HG03442 (cell line): ENCODE data around the gene NXN.
"Not testable (repeated sequence)": the region's sequence is repeated elsewhere in the genome, so short reads cannot be mapped to it uniquely, and the experiment has no call there.

Experiments used
- ATAC-seq: cut with Tn5 transposase; IDR thresholded peaks from one replicate; pipeline ENCODE4 v1.9.1; 2021; ENCODE audit warnings: mild to moderate bottlenecking, moderate library complexity; ENCODE audit not compliant: unreplicated experiment

NXN gene

DNA sequence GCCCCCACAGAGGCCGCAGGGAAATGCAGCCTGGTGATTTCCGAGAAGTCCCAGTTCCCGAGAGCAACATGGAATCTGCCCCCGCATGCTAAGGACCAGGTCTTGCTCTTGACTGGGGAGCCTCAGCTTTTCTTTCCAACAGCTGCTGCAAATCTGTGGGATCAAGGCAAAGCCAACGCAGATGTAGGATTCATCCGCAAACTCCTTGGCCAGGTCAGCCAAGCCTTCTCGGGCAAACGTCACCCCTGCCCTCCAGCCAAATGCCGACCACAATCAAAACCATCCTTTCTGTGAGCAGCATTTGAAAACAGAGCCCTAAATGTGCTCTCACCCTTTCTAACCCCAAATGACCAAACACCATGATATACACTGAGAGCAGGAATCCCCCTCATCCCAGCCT is 143.4 kb downstream of the NXN start:
- no peak for ATAC-seq

DNA sequence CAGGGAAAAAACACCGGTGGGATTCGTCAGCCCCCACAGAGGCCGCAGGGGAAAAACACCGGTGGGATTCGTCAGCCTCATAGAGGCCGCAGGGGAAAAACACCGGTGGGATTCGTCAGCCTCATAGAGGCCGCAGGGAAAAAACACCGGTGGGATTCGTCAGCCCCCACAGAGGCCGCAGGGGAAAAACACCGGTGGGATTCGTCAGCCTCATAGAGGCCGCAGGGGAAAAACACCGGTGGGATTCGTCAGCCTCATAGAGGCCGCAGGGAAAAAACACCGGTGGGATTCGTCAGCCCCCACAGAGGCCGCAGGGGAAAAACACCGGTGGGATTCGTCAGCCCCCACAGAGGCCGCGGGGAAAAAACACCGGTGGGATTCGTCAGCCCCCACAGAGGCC is 143.9 kb downstream of the NXN start:
- ATAC-seq = not testable (repeated sequence)

DNA sequence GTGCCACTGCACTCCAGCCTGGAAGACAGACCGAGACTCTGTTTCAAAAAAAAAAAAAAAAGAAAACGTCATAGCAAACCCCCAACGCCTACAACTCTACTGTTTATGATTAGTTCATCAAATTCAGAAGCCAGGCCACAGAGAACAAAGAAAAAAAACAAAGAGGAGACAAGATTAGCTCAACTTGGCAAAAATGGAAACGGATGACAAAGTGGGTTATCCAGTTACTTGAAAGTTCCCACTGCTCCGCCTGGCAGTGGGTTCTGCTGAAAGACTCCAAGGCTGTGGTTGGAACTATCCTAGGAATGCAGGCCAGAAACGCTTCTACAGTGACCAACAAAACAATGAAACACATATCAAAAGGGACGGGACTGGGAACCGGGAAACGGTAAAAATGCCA is 144.3 kb downstream of the NXN start:
- ATAC-seq = no peak

DNA sequence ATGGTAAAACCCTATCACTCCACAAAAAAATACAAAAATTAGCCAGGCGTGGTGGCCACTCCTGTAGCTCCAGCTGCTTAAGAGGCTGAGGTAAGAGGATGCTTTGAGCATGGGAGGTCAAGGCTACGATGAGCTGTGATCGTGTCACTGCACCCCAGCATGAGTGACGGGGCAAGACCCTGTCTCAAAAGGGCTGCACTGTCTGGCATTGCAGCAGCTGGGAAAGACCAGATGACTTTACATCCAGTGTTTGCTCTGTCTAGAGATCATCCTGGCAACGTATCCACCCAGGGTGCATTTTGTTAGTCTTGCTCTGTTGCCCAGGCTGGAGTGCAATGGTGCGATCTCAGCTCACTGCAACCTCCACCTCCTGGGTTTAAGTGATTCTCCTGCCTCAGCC is 145.4 kb downstream of the NXN start:
- ATAC-seq = no peak

DNA sequence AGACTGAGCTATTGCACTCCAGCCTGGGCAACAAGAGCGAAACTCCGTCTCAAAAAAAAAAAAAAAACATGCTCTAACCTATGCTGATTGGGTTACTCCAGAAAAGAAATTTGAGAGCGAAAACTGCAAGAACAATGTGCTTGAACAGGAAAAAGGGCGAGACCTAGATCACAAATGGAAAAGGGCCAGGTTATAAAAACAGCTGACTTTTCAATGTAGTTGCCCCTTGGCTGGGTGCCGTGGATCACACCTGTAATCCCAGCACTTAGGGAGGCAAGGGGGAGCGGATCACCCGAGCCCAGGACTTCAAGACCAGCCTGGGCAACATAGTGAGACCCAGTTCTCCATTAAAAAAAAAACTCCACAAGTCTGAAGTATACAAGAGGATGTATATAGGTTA is 148.6 kb downstream of the NXN start:
- no peak for ATAC-seq

DNA sequence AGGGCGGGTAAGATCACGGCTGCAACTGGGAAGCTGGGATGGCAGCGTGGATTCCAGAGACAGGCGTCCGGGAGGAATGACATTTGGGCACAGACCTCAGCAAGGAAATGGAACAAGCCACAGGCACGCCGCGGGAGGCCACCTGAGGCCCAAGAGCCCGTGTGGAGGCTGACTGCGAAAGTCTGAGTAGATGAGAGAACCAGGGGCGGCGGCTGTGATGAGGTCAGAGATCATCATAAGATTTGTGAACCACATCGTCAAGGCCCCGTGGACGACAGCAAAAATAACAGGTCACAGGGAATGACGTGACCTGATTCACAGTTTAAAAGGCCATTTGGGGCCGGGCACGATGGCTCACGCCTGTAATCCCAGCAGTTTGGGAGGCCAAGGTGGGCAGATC is 149.2 kb downstream of the NXN start:
- ATAC-seq = no peak

DNA sequence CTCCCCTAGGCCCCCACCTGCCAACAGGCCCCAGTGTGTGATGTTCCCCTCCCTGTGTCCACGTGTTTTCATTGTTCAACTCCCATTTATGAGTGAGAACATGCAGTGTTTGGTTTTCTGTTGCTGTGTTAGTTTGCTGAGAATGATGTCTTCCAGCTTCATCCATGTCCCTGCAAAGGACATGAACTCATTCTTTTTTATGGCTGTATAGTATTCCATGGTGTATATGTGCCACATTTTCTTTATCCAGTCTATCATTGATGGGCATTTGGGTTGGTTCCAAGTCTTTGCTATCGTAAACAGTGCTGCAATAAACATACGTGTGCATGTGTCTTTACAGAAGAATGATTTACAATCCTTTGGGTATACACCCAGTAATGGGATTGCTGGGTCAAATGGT is 150.0 kb downstream of the NXN start:
- ATAC-seq = not testable (repeated sequence)

DNA sequence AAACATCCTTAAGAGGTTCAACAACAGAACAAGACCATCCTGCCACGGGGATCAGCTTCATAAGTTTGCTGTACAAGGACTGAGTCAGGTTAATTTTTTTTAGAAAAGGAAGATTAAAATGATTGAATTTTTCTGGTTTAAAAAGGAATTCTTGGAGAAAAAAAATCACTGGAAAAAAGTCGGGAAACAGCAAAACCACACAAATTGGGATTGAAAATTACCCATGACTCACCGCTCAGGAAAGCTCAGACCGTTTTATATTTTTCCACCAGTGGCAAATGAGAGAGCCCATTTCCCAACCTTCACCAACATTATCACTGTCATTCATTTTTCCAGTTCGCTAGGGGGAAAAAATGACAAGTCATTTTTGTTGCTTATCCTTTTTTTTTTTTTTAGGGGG is 150.8 kb downstream of the NXN start:
- ATAC-seq = no peak

DNA sequence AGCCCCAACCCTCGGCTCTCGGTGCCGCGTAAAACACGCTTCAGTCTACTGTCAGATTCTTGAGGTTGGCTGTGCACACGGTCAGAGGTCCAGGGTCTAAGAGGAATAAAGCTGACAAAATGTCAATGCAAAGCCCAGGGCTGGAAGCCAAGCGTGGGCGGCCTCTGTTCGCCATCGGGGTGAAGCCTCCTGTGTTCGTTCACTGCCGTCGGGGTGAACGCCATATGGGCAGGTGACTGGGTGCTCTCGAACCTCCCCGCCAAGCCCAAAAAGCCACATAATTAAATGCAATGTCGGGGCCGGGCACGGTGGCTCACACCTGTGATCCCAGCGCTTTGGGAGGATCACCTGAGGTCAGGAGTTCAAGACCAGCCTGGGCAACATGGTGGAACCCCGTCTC is 152.8 kb downstream of the NXN start:
- ATAC-seq = no peak

DNA sequence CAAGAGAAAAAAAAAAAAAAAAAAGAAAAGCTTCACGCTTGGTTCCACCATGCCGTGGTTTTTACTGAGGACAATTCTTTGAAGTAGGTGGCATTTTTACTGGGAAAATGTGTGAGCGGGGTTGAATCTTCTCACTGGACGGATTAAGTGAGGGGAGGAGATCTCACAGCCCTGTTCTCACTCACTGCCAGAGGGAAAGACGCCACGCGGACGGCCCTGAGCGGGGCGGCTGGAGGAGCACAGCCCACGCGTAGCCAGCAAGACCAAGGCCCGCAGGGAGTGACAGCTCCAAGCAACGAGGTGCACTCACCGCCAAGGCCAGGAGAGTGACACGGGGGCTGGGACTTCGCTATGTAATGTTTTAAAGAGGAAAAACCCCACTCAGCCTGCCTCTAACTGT is 154.4 kb downstream of the NXN start:
- no peak for ATAC-seq

DNA sequence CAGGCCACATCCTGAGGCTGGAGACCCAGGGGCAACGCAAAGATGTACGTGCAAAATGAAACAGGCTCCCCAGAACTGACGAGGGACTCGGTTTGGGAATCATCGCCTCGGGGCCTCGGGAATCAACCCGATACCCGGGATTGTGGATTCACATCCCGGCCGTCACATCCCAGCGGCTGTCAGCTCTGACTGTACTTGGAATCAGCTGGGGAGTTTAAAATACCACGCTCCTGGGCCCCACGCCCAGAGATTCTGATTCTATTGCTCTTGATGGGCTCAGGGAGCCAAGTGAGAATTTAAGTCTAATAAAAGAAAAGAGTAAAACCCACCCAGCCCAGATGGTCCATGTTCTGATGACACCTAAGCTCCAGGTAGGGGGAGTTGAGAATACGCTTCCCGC is 155.2 kb downstream of the NXN start:
- ATAC-seq = no peak

DNA sequence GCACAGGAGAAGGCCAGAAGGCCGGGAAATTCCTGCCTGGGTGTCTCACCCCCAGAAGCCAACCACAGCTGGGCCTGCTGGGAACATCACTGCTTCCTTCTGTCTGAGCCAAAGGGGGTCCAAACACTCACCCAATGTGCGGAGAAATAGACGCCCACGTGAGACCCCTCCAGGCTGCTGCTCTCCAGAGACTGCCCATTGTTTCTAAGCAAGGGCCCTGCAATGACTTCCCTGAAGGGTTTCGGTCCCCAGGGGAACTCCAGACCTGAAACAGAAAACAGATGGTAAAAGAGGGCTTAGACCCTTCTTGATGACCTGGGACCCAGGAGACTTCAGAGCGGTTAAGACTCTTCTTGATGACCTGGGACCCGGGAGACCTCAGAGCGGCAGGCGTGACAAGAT is 156.1 kb downstream of the NXN start:
- no peak for ATAC-seq

DNA sequence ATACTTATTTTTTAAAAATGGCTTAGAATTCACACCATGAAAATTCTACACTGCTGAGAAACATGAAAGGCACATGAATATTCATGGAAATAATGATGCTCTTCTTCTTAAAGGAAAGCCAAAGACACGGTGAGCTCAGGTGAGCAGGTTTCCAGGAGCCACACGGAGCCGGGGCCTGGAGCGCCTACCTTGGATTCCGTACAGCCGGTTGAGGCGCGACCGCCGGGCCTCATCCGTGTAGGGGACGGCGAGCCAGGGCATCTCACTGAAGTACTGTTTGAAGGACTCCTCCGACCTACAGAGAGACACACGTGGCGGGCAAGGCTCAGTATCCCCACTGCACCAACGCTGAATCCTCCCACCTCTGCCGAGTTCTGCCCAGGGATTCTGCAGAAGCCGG is 160.3 kb downstream of the NXN start:
- ATAC-seq = no peak

DNA sequence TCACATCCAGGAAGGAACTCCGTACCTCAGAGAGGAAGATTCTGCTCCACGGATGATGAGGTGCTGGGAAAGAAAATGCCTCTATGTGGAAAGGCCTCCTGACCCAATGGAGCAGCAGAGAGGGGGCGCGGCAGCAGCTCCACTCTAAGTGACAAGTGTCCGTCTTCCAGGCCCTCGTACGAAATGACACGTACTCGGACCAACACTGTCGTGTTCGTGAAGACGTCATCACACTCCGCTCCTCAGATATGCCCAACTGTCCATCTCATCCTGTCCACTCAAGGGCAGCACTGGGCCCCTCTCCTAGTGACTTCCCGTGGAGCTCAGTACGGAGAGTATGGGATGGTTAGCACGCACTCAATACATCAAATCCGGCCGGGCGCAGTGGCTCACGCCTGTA is 165.2 kb downstream of the NXN start:
- no peak for ATAC-seq

DNA sequence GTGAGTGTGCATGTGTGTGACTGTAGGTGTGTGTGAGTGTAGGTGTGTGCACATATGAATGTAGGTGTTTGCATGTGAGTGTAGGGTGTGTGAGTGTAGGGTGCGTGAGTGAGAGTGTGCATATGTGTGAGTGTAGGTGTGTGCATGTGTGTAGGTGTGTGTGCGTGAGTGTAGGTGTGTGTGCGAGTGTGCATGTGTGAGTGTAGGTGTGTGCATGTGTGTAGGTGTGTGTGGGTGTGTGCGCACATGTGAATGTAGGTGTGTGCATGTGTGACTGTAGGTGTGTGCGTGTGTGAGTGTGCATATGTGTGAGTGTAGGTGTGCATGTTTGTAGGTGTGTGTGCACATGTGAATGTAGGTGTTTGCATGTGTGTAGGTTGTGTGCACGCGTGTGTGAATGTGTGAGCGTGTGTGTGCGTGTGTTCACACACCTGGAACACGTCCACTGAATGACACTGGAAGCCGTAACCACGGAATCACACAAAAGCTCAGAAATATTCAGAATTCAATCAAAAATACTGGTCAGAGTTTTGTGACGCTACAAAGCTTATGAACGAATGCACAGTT is 166.9 kb downstream of the NXN start:
- no peak for ATAC-seq

DNA sequence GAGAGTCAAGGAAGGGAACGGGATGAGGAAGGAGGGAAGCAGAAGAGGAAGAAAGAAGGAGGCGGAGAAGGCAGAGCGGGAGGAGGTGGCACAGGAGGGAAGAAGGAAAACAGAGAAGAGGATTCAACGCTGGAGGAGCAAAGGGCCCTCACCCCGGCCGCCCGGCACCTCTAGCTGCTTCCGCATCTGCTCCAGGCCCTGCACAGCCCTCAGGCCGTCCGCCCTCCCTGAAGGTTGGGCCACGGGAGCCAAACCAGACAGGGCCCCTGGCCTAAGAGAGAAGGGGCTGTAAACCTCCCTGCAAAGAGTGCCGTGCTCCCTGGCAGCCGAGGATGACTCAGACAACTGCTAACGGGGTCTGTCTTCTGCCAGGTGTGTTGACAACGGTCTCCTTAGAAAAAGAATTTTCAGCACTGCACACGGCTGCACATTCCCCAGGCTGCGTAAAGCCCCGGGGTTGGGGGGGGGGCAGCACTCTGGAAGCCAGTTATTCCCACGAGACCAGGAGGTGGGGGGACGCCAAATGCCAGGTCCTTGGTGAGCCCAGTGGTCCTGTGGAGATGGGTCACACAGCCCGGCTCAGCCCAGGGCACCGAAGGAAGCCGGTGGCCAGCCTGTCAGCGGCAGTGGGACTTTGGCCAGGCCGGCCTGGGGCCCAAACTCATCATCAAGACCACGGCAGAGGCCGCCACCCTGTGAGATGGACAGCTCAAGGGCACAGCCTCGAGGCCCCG is 168.4 kb downstream of the NXN start:
- ATAC-seq = no peak

DNA sequence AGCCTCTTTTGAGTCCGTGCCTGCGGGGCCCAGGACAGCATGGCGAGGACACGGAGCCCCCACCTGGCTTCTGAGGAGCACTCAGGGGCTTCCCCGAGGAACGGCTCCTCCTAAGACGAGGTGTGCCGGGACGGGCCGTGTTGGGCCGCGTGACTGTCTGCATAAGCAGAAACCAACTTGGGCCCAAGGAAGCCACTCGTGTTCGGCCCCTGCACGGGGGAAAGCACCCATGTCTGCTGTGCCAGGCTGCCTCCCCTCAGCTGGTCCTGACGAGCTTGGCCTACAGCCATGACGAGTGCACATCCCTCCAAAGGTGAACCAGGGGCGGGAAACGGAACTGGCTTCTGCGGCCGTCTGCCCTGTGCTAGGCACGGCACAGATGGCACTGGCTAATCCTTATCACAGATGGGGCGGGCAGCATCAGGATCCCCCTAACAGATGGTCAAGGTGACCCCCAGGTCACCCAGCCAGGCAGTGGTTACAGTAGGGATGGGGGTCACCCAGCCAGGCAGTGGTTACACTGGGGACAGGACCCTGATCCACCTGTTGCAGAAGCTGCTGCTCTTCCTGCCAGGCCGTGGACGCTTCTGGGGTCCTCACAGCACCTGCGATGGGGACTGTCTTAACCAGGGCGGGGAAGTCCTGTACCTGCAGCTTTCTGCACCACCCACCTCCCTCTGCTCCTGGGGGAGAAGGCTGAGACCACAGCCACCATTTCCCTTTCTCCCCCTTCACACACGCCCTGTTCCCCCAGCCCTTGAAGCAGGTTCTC is 171.9 kb downstream of the NXN start:
- ATAC-seq = no peak

DNA sequence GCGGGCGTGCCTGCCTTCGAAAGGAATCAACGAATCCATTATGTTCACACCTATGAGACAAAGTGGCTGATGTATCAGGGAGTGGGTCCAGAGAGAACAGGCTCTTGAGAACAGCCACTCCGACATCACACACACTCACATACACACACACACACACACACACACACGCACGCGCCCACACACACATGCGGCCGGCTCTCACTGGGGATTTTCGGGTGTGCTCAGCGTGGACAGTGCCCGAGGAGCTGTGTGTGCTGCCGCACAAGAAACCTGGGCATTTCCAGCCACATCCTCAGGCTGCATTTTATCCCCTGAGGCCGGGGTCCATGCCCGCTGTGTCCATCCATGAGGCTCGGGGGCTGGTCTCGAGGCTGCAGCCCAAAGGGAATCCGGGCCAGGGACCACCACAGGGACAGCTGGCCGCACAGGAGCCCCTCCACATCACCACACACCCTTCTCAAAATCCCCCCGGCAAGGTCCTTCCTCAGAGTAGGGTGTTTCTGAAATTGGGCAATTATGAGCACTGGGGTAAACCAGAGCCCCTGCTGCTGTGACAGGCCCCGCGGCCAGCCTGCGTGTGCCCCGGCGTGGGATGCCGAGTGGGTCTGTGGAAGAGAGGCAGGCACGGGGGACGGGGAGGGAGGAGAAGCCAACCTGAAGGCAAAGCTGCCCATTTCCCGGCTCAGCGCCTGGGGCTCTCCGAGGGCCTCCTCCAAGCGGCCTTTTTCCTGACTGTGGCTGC is 172.6 kb downstream of the NXN start:
- ATAC-seq = no peak

DNA sequence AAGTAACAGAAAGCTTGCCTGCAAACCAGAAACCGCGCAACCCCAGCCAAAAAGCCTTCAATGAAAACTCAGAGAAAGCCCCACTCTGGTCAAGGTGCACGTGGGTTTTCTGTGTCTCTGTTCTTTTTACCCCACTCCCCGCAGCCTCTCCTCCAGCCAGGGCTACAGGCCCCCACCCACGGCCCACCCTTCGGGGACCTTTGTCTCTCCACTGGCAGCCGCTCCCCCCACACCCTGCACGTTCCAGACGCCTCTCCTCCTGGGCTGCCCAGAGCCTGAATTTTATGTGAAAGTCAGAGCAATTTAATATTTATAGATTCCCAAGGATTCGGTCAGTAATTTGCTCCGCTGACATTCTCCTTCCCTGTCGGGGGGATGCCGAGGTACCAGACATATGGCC is 173.2 kb downstream of the NXN start:
- ATAC-seq = no peak

DNA sequence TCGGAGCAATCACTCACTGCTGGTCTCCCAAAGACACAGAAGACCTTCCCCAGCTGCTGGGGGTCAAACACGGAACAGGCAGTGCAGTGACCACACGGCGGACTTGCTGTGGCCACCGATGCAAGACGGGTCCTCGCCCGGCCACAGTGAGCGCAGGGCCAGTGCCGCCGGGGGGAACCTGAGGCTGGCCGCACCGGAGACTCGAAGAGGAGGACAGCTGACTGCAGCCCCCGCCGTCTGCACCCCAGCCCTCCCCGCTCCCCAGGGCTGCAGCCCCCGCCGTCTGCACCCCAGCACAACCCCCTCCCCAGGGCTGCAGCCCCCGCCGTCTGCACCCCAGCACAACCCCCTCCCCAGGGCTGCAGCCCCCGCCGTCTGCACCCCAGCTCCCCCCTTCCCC is 173.7 kb downstream of the NXN start:
- not testable (repeated sequence) for ATAC-seq

DNA sequence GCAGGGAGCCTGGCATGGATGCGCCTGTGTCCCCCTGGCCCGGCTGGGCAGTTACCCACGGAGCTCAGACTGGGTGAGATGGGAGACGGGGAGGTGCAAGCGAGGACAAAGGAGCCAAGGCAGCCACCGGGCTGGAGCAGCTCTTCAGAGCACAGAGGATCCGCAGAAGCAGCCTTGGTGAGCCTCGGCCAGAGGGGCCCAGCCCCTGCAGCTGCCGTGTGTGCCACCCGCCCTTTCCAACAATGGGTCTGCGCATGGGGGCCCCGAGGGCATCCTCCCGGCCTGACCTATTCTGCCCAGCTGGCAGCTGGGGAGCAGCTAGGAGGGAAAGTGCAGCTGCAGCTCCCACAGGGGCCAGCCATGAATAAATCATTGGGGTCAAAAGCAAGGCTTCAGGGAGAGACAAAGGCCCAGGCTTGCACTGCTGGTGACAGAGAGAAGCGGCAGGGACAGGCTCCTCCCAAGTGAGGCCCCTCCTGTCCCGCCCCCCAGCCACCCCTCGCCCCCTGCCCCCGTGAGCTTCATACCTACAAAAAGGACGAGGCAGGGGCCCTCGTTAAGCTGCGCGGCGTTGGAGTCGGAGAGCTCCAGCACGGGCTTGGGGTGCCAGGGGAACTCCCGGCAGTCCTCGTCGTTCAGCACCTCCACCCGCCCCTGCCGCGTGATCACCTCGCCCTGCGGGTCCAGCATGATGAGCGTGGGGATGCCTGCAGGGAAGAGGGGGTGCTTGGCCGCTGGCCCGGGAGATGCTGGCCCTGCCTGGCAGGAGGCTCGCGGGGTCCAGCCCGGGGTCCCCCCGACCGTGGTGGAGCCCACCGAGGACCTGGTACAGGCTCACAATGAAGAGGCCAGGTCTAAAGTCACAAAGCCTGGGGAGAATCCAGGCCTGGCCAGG is 174.8 kb downstream of the NXN start:
- ATAC-seq = no peak
